Renal cortical epithelial cell (primary cell): ENCODE data around the gene WWP2. TPM values are rescaled to one million over a fixed set of nuclear protein-coding genes. Genes with fewer than 3 reads are reported as not detected.
A peak's percentile ranks its signal among the peaks of the same experiment; 100 is the strongest.
"Not testable (repeated sequence)": the region's sequence is repeated elsewhere in the genome, so short reads cannot be mapped to it uniquely, and the experiment has no call there.

ENCODE experiments used
- DNase-seq: peaks from one replicate; pipeline ENCODE4 v3.0.0-alpha.2; 2011; ENCODE audit warnings: low read depth
- total RNA-seq: library from RNA; depleted of rRNA; stranded (reverse); fragments of >200 nt; gene quantifications from 2 replicates; pipeline ENCODE4 v1.2.3, GENCODE V29; 2014

Gene WWP2
- total RNA-seq, 1 donor from 2014 or later, result 36.5 TPM

- DNase-seq, result no peak
Measured at GRCh38 chr16:69794486-69794885, 32.4 kb downstream of the WWP2 start.

DNA sequence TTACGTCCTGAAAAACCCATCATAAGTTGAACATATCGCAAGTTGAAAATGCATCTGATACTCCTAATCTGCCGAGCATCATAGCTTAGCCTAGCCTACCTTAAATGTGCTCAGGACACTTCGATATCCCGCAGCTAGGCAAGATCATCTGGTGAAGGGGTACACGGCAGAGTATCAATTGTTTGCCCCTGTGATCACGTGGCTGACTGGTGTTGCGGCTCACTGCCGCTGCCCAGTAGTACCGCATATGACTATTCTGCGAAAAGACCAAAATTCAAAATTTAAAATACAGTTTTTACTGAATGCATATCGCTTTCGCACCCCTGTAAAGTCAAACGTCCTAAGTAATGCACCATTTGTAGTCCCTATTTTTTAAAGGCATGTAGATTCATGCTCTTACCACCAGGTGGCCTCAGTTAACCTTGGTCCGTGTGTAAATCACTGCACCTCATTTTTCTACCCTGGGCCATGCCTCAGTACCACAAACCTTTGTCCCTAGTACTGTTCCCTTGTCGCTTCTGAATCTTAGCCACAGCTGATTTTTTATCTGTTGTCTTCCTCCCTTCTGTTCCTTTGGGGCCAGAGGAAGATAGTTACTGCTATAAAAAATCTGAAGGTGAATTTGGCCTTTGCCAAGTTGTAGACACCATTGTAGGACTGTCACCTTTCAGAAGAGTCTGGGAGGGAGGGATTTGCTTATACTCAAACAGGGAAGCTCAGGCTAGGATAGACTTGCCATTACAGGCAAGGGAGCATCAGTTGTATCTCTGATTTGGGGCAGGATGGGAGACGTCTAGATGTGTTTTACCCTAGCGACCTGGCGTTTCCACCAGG lies 34.4 kb downstream of the WWP2 start:
- peak; percentile 73 for DNase-seq

- no peak for DNase-seq
Measured at GRCh38 chr16:69798466-69798865, 36.3 kb downstream of the WWP2 start.

DNA sequence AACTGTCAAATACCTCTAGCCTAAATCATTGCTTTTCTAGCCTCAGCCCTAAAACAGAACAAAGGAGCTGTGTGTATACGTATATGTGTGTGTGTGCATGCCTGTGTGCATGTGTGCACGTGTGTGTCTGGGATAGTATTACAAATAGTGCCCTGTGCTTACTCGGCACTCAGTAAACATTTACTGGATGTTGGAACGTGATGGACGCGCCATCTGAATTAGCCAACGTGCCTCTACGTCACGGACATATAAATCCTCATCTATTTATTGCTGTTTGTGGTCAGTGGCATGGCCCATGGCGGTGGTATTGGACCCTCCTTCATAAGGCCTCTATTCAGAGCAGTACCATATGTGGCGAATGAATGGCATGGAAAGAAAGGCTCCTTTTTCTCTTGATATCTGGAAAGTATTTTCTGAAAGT lies 37.5 kb downstream of the WWP2 start:
- DNase-seq, result no peak

DNA sequence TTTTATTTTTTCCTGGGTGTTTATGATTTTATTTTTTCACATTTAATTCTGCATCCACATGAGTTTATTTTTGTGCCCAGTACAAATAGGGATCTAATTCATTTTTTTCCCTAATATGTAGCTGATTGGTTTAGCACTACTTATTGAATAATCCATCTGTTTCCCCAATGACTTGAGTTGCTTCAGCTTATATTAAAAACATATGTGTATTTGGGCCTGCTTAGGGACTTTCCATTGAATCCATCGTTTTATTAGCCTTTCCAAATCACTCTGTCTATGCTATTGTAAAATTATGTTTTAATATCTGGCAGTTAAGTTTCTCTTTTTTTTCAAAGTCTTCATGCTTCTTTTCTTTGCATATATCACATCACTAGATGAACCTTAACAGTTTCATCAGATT lies 42.2 kb downstream of the WWP2 start:
- DNase-seq, result no peak

DNA sequence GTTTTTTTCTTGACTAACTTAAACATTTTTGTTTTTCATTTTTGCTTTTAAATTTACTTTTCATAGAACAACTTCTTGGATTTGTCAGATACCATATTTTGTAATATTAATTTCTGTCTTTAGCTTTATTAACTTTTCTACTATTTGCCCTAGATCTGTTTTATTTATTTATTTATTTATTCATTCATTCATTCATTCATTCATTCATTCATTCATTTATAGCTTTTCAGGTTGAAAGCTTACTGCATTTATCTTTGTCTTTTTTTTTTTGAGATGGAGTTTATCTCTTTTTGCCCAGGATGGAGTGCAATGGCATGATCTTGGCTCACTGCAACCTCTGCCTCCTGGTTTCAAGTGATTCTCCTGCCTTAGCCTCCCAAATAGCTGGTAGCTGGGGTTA lies 44.6 kb downstream of the WWP2 start:
- not testable (repeated sequence) for DNase-seq

- no peak for DNase-seq
Measured at GRCh38 chr16:69812688-69813014, 50.5 kb downstream of the WWP2 start.

DNA sequence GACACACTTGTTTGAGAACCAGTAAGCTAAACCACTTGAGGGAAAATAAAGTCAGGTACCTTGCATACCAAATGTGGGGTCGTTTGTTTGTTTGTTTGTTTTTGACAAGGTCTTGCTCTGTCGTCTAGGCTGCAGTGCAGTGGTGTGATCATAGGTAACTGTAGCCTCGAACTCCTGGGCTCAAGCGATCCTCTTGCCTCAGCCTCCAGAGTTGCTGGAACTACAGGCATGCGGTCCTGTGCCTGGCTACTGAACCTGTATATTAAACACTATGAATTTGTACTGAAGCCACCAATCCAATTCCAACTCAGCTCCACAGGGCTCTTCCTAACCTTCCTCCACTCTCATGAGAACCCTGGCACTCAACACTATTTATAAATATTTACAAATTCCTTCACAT lies 51.9 kb downstream of the WWP2 start:
- no peak for DNase-seq

DNA sequence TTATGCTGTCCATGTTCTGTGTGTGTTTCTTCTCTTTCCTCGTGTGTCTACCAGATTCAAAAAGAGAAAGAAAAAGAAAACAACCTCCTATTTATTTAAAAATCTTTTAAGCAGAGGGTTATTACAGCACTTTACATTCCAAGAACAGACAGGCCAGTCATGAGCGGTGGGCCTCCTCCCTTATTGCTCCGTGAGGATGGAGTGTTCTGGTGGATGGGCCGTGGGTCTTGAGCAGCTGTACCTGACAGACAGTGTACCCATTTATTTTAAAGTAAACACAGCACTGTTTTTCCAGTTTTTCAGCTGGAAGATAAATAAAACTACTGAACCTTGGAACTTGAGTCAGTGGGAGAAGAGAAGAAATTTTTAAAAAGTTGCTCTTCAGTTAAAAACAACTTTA lies 52.4 kb downstream of the WWP2 start:
- DNase-seq, result no peak

DNA sequence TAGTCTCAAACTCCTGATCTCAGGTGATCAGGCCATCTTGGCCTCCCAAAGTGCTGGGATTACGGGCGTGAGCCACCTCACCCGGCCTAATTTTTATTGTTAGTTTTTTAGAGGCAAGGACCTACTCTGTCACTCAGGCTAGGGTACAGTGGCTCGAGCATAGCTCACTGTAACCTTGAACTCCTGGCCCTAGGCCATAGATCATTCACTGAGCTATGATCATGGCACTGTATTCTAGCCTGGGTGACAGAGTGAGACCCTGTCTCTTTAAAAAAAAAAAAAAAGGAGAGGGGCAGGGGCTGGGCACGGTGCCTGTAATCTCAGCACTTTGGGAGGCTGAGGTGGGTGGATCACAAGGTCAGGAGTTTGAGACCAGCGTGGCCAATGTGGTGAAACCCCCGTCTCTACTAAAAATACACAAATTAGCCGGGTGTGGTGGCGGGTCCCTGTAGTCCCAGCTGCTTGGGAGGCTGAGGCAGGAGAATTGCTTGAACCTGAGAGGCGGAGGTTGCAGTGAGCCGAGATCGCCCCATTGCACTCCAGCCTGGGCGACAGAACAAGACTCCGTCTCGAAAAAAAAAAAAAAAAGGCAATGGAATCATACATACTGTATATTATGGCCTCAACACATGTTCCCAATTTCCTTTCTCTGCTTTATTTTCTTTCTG lies 53.2 kb downstream of the WWP2 start:
- DNase-seq, result not testable (repeated sequence)

DNA sequence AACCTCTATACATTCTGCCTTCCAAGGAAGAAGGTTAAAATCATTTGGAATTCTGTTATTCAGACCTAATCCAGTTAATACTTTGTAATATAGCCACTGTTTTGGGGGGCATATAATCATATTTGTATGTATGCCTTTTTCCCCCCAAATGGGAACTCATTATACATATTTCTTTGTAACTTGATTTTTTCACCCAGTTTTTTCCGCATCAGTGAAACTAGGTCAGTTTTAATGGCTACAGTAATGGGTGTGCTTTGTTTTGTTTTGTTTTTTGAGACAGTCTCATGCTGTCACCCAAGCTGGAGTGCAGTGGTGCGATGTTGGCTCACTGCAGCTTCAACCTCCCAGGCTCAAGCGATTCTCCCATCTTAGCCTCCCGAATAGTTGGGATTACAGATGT lies 54.9 kb downstream of the WWP2 start:
- DNase-seq, result no peak

- no peak for DNase-seq
Measured at GRCh38 chr16:69818891-69819545, 56.9 kb downstream of the WWP2 start.

GRCh38 chr16:69820926-69821541 lies 58.9 kb downstream of the WWP2 start:
- DNase-seq, result no peak

DNA sequence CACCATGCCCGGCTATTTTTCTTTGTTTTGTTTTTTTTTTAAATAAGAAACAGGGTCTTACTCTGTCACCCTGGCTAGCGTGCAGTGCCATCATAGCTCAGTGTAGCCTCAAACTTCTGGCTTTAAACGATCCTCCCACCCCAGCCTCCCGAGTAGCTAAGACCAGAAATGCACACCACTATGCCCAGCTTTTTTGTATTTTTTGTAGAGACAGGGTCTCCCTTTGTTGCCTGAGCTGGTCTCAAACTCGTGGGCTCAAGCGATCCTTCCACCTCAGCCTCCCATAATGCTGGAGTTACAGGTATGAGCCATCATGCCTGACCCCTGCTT lies 59.7 kb downstream of the WWP2 start:
- no peak for DNase-seq

GRCh38 chr16:69822174-69822935 lies 60.2 kb downstream of the WWP2 start:
- no peak for DNase-seq

- no peak for DNase-seq
Measured at GRCh38 chr16:69823831-69824563, 61.9 kb downstream of the WWP2 start.

DNA sequence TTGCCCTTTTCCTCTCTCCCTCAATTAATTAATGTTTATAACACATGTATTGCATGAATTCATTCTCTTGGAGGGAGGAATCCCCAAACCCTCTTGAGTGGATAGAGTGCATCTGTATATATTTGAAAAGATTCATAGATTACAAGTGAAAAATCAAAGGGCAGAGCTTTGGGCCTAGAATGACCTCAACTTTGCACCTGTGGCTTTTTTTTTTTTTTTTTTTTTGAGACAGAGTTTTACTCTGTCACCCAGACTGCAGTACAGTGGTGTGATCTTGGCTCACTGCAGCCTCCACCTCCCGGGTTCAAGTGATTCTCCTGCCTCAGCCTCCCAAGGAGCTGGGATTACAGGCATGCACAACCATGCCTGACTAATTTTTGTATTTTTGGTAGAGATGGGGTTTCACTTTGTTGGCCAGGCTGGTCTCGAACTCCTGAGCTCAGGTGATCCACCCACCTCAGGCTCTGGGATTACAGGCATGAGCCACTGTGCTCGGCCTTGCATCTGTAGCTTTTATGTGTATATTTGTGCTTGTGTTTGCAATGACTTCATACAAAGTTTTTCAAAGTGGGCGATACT lies 62.5 kb downstream of the WWP2 start:
- not testable (repeated sequence) for DNase-seq

GRCh38 chr16:69827524-69827923 lies 65.4 kb downstream of the WWP2 start:
- peak; percentile 53 for DNase-seq

GRCh38 chr16:69829338-69829737 lies 67.2 kb downstream of the WWP2 start:
- no peak for DNase-seq

- DNase-seq, result no peak
Measured at GRCh38 chr16:69830146-69830533, 68.0 kb downstream of the WWP2 start.
